NCI-H2171 treated with DMSO at 0.1 percent for 48 hours (cell line): ENCODE results near the gene GRM4.

Experiments used
- DNase-seq: peaks from one replicate; lab custom pipeline; 2025; lab: John Stamatoyannopoulos, UW

Gene GRM4

DNA sequence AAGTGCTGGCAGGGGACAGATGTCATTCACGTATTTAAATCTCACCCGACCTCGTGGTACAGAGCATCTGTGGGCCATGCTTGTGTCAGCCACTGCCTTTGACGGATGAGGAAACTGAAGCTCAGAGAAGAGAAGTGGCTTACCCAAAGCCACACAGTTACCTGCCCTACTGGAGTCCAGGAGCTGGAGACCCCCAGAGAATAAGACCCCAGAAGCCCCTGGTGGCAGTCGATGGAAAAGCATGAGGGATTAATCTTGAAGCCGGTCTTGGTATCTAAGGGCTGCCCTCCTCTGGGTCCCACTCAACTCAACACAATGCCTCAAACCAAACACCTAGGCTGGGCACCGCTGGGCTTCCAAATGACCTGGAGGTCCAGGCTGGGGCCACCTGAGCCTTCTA lies 83.1 kb downstream of the GRM4 start:
- peak; percentile 34 for DNase-seq

- DNase-seq: no peak
These were observed 83.7 kb downstream of the GRM4 start for GRCh38 chr6:34062156-34062555.

- DNase-seq: no peak
These were observed 84.5 kb downstream of the GRM4 start for GRCh38 chr6:34061348-34061747.

DNA sequence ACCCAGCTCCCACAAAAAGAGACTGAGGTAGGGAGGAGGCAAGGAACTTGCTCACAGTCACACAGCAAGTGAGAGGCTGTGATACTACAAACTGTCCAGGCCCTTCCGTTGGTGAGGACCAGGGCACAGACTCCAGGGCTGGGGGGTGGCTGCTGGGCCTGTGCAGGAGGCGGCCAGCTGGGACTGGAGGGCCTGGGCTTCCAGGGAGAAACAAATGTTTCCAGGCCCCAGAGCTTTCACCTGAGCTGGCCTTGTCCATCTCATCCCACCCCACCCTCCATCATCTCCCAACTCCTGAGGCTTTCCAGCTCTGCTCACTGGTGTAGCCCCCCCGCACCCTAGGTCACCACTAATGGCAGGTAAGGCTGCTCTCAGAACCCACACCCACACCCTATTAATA lies 86.0 kb downstream of the GRM4 start:
- DNase-seq: no peak

GRCh38 chr6:34059136-34059731 lies 86.7 kb downstream of the GRM4 start:
- no peak for DNase-seq

- no peak for DNase-seq
These were observed 88.1 kb downstream of the GRM4 start for GRCh38 chr6:34057790-34058189.

GRCh38 chr6:34057191-34057590 lies 88.7 kb downstream of the GRM4 start:
- DNase-seq: no peak

GRCh38 chr6:34056305-34057108 lies 89.4 kb downstream of the GRM4 start:
- peak; percentile 34 for DNase-seq

GRCh38 chr6:34055223-34055933 lies 90.5 kb downstream of the GRM4 start:
- DNase-seq: peak; percentile 60

DNA sequence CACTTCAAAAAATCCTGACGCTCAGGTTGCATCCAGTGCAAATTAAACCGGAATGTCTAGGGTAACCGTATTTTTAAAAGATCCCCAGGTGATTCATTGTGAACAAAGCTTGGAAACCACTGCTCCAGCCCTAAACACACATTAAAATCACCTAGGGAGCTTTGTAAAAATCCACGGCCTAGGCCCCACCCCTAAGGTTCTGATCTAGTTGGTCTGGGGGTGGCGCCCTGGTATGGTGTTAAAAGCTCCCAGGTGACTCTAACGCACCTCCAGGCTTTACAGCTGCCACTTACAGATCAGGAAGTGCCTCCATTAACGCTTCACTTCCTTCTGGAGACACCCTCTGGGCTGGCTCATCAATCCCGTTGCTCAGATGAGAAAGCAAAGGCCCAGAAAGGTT lies 92.2 kb downstream of the GRM4 start:
- DNase-seq: peak; percentile 64

GRCh38 chr6:34052918-34053608 lies 92.8 kb downstream of the GRM4 start:
- DNase-seq: no peak

- DNase-seq: peak; percentile 12
These were observed 93.6 kb downstream of the GRM4 start for GRCh38 chr6:34052071-34052825.

DNA sequence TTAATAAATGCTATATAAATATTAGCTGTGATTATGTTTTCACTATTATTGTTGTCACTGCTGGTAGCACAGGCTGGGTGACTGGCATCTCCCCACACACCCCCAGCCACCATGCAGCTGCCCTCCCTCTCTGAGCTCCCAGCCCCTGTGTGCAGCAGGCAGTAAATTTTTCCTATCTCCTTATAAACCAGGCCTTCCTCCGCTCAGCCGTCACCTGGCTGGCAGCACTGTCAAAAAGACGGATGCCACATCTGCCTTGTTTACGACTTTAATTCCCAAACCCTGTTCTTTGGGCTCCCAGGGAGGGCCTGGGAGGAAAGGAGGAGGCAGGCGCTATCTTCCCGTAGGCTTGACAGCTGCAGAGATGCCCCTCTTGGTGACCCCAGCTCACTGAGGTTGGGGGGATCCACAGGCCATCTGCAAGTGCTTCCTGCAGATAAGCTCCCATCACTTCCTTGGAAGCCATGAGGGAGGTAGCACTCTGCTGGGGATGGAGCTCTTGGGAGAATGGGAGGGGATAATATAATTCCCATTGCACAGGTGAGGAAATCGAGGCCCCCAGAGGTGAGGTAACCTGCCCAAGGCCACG lies 94.5 kb downstream of the GRM4 start:
- DNase-seq: peak; percentile 42

DNA sequence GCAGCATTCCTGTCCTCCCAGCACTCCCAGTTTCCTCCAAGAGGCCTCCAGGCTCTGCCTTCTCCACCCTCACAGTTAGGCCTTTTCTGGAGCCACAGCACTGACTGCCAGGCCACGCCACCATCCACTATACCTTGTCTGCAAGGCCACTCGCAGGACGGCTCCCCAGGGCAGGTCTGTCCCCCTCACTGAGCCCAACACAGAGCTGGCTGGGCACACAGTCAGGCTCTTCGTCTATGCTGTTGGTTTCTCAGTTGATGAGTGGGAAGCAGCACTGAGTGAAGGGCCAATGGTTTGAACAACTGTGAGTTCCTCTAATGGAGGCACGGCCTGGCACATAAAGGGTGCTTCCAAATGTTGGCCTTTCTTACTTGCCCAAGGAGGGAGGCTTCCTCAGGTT lies 95.2 kb downstream of the GRM4 start:
- no peak for DNase-seq

DNA sequence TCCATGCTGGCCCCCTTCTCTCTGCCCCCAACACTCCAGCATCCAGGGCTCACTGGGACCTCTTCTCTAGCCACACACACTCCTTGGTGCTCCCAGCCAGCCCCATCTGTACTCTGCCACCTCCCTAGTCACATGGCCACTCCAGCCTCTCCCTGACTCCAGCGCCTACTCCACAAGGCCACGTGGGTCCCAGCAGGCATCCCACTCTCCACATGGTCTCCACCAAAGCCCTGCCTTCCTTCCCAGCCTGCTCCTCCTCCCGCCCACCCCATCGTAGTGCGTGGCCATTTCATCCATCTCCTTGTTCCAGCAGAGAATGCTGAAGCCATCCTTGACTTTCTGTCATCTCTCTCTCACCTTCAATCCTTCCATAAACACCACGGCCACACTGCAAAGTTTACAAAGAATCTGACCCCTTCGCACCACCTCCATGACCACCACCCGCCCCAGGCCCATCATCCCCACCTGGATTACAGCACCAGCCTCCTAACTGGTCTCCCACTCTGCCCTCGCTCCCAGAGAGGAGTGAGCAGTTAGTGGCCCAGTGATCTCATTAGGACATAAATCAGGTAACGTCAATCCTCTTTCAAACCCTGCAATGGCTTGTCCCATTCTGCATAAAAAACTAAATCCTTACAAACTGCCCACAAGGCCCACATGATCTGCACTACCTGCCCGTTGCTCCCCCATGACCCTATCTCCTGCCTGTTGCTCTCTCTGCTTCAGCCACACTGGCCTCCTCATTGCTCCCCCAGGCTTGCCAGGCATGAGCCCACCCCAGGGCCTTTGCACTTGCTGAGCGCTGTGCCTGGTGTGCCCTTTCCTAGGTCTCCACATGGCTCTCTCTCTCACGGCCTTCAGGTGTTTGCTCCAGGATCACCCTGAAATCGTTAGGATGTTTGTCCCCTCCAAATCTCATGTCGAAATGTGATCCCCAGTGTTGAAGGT lies 96.2 kb downstream of the GRM4 start:
- DNase-seq: peak; percentile 41

GRCh38 chr6:34047913-34048867 lies 97.7 kb downstream of the GRM4 start:
- DNase-seq: no peak

DNA sequence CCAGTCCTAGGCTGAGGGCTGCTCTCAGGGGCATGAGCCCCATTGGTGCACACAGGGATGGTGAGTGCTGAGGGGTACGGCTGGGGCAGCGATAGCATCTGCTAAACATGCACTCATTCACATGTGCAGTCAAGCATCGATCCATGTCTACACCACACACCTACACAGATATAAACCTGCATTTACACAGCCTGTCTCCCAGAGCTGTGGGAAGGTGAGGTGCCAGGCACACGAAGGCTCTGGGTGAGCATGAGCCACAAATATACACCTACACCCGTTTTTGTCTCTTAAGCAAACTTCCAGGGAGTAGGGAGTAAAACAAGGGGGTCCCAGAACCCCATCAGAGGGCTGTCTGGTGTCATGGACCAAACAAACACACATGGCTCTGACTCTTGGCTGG lies 99.3 kb downstream of the GRM4 start:
- no peak for DNase-seq

DNA sequence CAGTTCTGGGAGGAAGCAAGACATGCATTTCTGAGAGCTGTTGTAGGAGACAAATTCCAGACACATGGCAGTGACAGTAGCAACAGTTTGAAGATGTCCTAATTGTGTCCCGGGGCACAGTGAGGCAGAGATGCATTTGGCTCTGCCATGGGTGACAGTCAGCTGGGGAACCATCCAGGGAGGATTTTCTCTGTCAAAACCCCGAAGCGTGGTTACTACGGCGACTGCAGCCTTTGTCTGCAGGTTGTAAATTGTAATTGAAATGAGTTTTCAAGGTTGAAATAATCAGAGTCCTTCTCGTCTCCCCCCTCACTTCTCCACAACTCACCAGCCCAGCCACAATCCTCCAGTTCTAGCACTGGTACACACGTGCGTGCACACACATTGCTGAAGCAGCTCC lies 100.1 kb downstream of the GRM4 start:
- no peak for DNase-seq

- DNase-seq: no peak
These were observed 100.8 kb downstream of the GRM4 start for GRCh38 chr6:34044945-34045595.
